Astrocyte (in vitro differentiated cells and primary cell): ENCODE data around the gene IRGM. TPM values are rescaled to one million over a fixed set of nuclear protein-coding genes. Genes with fewer than 3 reads are reported as not detected.
"Not testable (repeated sequence)": the region's sequence is repeated elsewhere in the genome, so short reads cannot be mapped to it uniquely, and the experiment has no call there.

ENCODE experiments used
- DNase-seq: peaks from one replicate; pipeline ENCODE4 v3.0.0-alpha.2; 2010; ENCODE audit warnings: low read depth
- FAIRE-seq: peaks from 2 replicates; lab custom pipeline; 2011; peaks lifted over from hg19 to GRCh38; lab: Jason Lieb, UNC
- H2AFZ ChIP-seq: 2 replicates; pipeline ENCODE4 v1.6.0; 2012; ENCODE audit warnings: low read depth, low read length, inconsistent platforms
- H3K27ac ChIP-seq: 2 replicates; pipeline ENCODE4 v1.5.1; 2011; ENCODE audit warnings: low read depth, low read length, inconsistent platforms
- H3K27me3 ChIP-seq: 2 replicates; pipeline ENCODE4 v1.6.0; 2011; ENCODE audit warnings: low read length, inconsistent platforms; ENCODE audit not compliant: insufficient read depth
- H3K36me3 ChIP-seq: 2 replicates; pipeline ENCODE4 v1.5.1; 2011; ENCODE audit warnings: low read length, inconsistent platforms; ENCODE audit not compliant: insufficient read depth
- H3K4me1 ChIP-seq: 2 replicates; pipeline ENCODE4 v1.5.1; 2011; ENCODE audit warnings: low read length, inconsistent platforms; ENCODE audit not compliant: insufficient read depth
- H3K4me2 ChIP-seq: 2 replicates; pipeline ENCODE4 v1.6.0; 2012; ENCODE audit warnings: low read length, inconsistent platforms
- H3K4me3 ChIP-seq: 2 replicates; pipeline ENCODE4 v1.5.1; 2011; ENCODE audit warnings: low read depth, mild to moderate bottlenecking, low read length, inconsistent platforms; ENCODE audit not compliant: insufficient read depth
- H3K79me2 ChIP-seq: 2 replicates; pipeline ENCODE4 v1.6.0; 2012; ENCODE audit warnings: mild to moderate bottlenecking, low read length, inconsistent platforms; ENCODE audit not compliant: insufficient read depth
- H3K9ac ChIP-seq: 2 replicates; pipeline ENCODE4 v1.6.0; 2012; ENCODE audit warnings: mild to moderate bottlenecking, low read length, inconsistent platforms
- H3K9me3 ChIP-seq: 2 replicates; pipeline ENCODE4 v1.5.1; 2012; ENCODE audit warnings: low read depth, mild to moderate bottlenecking, low read length, inconsistent platforms; ENCODE audit not compliant: insufficient read depth
- H4K20me1 ChIP-seq: 2 replicates; pipeline ENCODE4 v1.6.0; 2012; ENCODE audit warnings: low read length, inconsistent platforms; ENCODE audit not compliant: insufficient read depth
- H3K27ac Mint-ChIP-seq: one replicate; pipeline ENCODE4 v1.8.0; 2021; ENCODE audit warnings: mild to moderate bottlenecking, mixed read lengths; ENCODE audit not compliant: unreplicated experiment
- H3K27me3 Mint-ChIP-seq: one replicate; pipeline ENCODE4 v1.8.0; 2021; ENCODE audit warnings: low read depth, mixed read lengths; ENCODE audit not compliant: unreplicated experiment
- H3K36me3 Mint-ChIP-seq: one replicate; pipeline ENCODE4 v1.8.0; 2021; ENCODE audit warnings: low read depth, mixed read lengths; ENCODE audit not compliant: unreplicated experiment
- H3K4me1 Mint-ChIP-seq: one replicate; pipeline ENCODE4 v1.8.0; 2021; ENCODE audit warnings: low read depth, mixed read lengths; ENCODE audit not compliant: unreplicated experiment
- H3K4me3 Mint-ChIP-seq: one replicate; pipeline ENCODE4 v1.8.0; 2021; ENCODE audit warnings: mild to moderate bottlenecking, moderate library complexity, mixed read lengths; ENCODE audit not compliant: unreplicated experiment
- H3K9me3 Mint-ChIP-seq: one replicate; pipeline ENCODE4 v1.8.0; 2021; ENCODE audit warnings: mild to moderate bottlenecking, mixed read lengths; ENCODE audit not compliant: unreplicated experiment
- EZH2 ChIP-seq: IDR thresholded peaks from 2 replicates; pipeline ENCODE4 v1.6.1; 2012; ENCODE audit warnings: mild to moderate bottlenecking, low read length, inconsistent platforms; ENCODE audit not compliant: insufficient read depth
- total RNA-seq: library from RNA; stranded (reverse); gene quantifications from 2 replicates; pipeline ENCODE4 v1.2.1, GENCODE V29; 2021
- TF ChIP-seq, protein P1 (sequence below): IDR thresholded peaks from 2 replicates; pipeline ENCODE4 v1.5.1; 2011; ENCODE audit warnings: low read depth, mild to moderate bottlenecking, inconsistent platforms, low read length, moderate library complexity; ENCODE audit not compliant: insufficient read depth

The IRGM gene
- total RNA-seq, 1 donor from 2014 or later, result not detected

DNA sequence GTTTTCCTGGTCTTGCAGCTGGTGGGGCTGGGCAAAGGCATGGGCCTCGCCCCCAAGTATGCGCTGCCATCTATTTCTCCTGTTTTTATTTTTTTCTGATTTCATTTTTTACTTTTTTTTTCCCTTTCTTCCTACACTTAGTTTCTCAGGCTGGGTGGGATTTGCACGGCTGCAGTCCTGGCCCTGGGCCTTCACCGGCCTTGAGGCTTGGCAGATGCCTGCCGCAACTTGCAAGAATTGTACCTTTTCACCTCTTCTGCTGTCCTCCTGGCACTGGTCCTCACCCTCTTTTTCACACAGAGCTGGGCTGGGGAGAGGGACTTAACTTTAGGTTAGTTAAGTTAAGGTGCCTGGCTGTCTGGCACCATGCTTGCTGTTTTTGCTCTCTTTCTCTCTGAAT, 10.3 kb upstream of the IRGM start:
- no peak overlapping the region for H3K4me3 Mint-ChIP-seq
- no peak overlapping the region for H3K27ac Mint-ChIP-seq
- FAIRE-seq (no peak), DNase-seq (no peak)
- peaks cover 25% of the 10 kb centered on the region for H3K27me3 Mint-ChIP-seq
- Histone ChIP-seq H3K79me2 (no peaks in the 10 kb centered on the region), H3K9me3 (no peaks in the 10 kb centered on the region), H3K4me3 (no peak overlapping the region), H2AFZ (no peak overlapping the region), H3K27me3 (no peaks in the 10 kb centered on the region), H3K36me3 (no peaks in the 10 kb centered on the region), H3K4me2 (no peak overlapping the region), H3K4me1 (no peaks in the 10 kb centered on the region), H4K20me1 (no peaks in the 10 kb centered on the region), H3K9ac (no peak overlapping the region), H3K27ac (no peak overlapping the region)
- TF ChIP-seq, protein P1, sequence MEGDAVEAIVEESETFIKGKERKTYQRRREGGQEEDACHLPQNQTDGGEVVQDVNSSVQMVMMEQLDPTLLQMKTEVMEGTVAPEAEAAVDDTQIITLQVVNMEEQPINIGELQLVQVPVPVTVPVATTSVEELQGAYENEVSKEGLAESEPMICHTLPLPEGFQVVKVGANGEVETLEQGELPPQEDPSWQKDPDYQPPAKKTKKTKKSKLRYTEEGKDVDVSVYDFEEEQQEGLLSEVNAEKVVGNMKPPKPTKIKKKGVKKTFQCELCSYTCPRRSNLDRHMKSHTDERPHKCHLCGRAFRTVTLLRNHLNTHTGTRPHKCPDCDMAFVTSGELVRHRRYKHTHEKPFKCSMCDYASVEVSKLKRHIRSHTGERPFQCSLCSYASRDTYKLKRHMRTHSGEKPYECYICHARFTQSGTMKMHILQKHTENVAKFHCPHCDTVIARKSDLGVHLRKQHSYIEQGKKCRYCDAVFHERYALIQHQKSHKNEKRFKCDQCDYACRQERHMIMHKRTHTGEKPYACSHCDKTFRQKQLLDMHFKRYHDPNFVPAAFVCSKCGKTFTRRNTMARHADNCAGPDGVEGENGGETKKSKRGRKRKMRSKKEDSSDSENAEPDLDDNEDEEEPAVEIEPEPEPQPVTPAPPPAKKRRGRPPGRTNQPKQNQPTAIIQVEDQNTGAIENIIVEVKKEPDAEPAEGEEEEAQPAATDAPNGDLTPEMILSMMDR, result no peak
- TF ChIP-seq EZH2, result no peak
- H3K36me3 Mint-ChIP-seq, result no peaks in the 10 kb centered on the region
- peaks cover 20% of the 10 kb centered on the region for H3K9me3 Mint-ChIP-seq
- no peaks in the 10 kb centered on the region for H3K4me1 Mint-ChIP-seq

- Histone ChIP-seq H2AFZ (no peak overlapping the region), H3K4me2 (no peak overlapping the region)
- FAIRE-seq, result no peak
These were observed 9.6 kb upstream of the IRGM start for GRCh38 chr5:150836703-150837102.

GRCh38 chr5:150845185-150845859, 999 bp upstream of the IRGM start:
- H3K27me3 Mint-ChIP-seq, result peaks cover 19% of the 10 kb centered on the region
- not testable (repeated sequence) for H3K27ac ChIP-seq, H3K9me3 Mint-ChIP-seq, H3K4me1 ChIP-seq, H3K27ac Mint-ChIP-seq, H3K27me3 ChIP-seq, H4K20me1 ChIP-seq, H3K79me2 ChIP-seq, H2AFZ ChIP-seq, H3K9me3 ChIP-seq, FAIRE-seq, H3K36me3 Mint-ChIP-seq, H3K4me1 Mint-ChIP-seq, H3K36me3 ChIP-seq, DNase-seq, H3K4me2 ChIP-seq, H3K4me3 Mint-ChIP-seq, H3K9ac ChIP-seq, H3K4me3 ChIP-seq

More at GRCh38 chr5:150836703-150837102, 9.6 kb upstream of the IRGM start:
- H3K27ac ChIP-seq, result no peak overlapping the region
- no peak overlapping the region for H3K9ac ChIP-seq
- H3K36me3 ChIP-seq, result no peaks in the 10 kb centered on the region
- H3K4me3 Mint-ChIP-seq, result no peak overlapping the region
- no peak overlapping the region for H3K27ac Mint-ChIP-seq
- no peaks in the 10 kb centered on the region for H3K4me1 Mint-ChIP-seq
- peaks cover 17% of the 10 kb centered on the region for H3K9me3 Mint-ChIP-seq
- H3K4me1 ChIP-seq, result no peaks in the 10 kb centered on the region
- DNase-seq, result no peak
- no peaks in the 10 kb centered on the region for H3K9me3 ChIP-seq
- peaks cover 29% of the 10 kb centered on the region for H3K27me3 Mint-ChIP-seq
- H3K27me3 ChIP-seq, result no peaks in the 10 kb centered on the region
- TF ChIP-seq, protein P1, result no peak
- TF ChIP-seq EZH2, result no peak
- no peaks in the 10 kb centered on the region for H4K20me1 ChIP-seq
- H3K36me3 Mint-ChIP-seq, result no peaks in the 10 kb centered on the region
- H3K79me2 ChIP-seq, result no peaks in the 10 kb centered on the region
- no peak overlapping the region for H3K4me3 ChIP-seq
